Heart left ventricle (tissue), 16 donors: ENCODE data around the gene SUPT6H. TPM values are rescaled to one million over a fixed set of nuclear protein-coding genes. Genes with fewer than 3 reads are reported as not detected.
"Not testable (repeated sequence)": the region's sequence is repeated elsewhere in the genome, so short reads cannot be mapped to it uniquely, and the experiment has no call there.

Experiments used
- ATAC-seq, 4 donors: fragments of 200-7000 bp; cut with Tn5 transposase; one replicate each; pipeline ENCODE4 v1.9.1; 2020 to 2022; ENCODE audit warnings: moderate library complexity in 4 of 4, mild to moderate bottlenecking in 3 of 4, moderate number of reproducible peaks in 1 of 4
- DNase-seq, 5 donors: peaks; one replicate each; pipeline ENCODE4 v3.0.0-alpha.2; 2020
- H3K27ac ChIP-seq, 12 donors: fragments of 200-600 bp; sonication (generic) in 4 of 12; one replicate each; pipeline versions ENCODE4 v1.5.0 to v1.8.0; 2016 to 2022; ENCODE audit warnings: mild to moderate bottlenecking in 2 of 12
- H3K27me3 ChIP-seq, 9 donors: fragments of 200-600 bp; sonication (generic) in 2 of 9; one replicate each; pipeline versions ENCODE4 v1.5.1 to v1.8.0; 2016 to 2022; ENCODE audit warnings: mild to moderate bottlenecking in 3 of 9
- H3K36me3 ChIP-seq, 9 donors: fragments of 200-600 bp; sonication (generic) in 2 of 9; one replicate each; pipeline versions ENCODE4 v1.5.0 to v1.8.0; 2018 to 2022; ENCODE audit warnings: mild to moderate bottlenecking in 2 of 9
- H3K4me1 ChIP-seq, 12 donors: fragments of 200-600 bp; sonication (generic) in 4 of 12; one replicate each; pipeline versions ENCODE4 v1.5.0 to v1.8.0; 2016 to 2022; ENCODE audit warnings: mild to moderate bottlenecking in 3 of 12
- H3K4me3 ChIP-seq, 12 donors: fragments of 200-600 bp; sonication (generic) in 4 of 12; one replicate each; pipeline versions ENCODE4 v1.5.0 to v1.8.0; 2017 to 2022; ENCODE audit warnings: mild to moderate bottlenecking in 9 of 12, moderate library complexity in 4 of 12
- H3K9me3 ChIP-seq, 12 donors: fragments of 200-600 bp; sonication (generic) in 4 of 12; one replicate each; pipeline versions ENCODE4 v1.5.0 to v1.8.0; 2016 to 2022; ENCODE audit warnings: mild to moderate bottlenecking in 1 of 12
- POLR2A ChIP-seq, 2 donors: fragments of 450-650 bp; IDR thresholded peaks; one replicate each; pipeline ENCODE4 v1.6.1; 2017; ENCODE audit warnings: antibody characterized with exemption in 2 of 2, mild to moderate bottlenecking in 2 of 2, moderate library complexity in 2 of 2
- WGBS, 4 donors: extraction: QIAGEN DNeasy Blood & Tissue Kit in 2 of 4; methylation state at CpG; one replicate each; pipeline versions ENCODE4 v1.1.5 to v1.1.7; 2013 to 2018; 5-methylcytosine and 5-hydroxymethylcytosine counted together
- intact Hi-C, 10 donors: fragments of 100-400 bp; cut with DNase I; formaldehyde crosslinking; loops; one replicate each; pipeline versions ENCODE4 v1.11.1 to v1.14.2; 2022
- polyA plus RNA-seq, 2 donors: library from polyadenylated mRNA; stranded (reverse); fragments of 200-250 nt; gene quantifications; one replicate each; pipeline ENCODE4 v1.2.3, GENCODE V29; 2013
- total RNA-seq, 9 donors: library from RNA; depleted of rRNA in 2 of 9; stranded (reverse); fragments of >200 nt in 2 of 9; fragmentation: NEBNext Ultra II Directional in 3 of 9; extraction: Animal tissue kit (Norgen Biotek cat#: 25700) in 3 of 9; gene quantifications; one replicate each; pipeline versions ENCODE4 v1.1.0 to v1.2.4, GENCODE V29; 2016 to 2023
- TF ChIP-seq, protein P1 (sequence below), 12 donors: fragments of 200-600 bp; sonication (generic) in 4 of 12; IDR thresholded peaks; one replicate each; pipeline versions ENCODE4 v1.5.0 to v1.8.0; 2018 to 2022; ENCODE audit warnings: antibody characterized with exemption in 12 of 12, mild to moderate bottlenecking in 5 of 12
- donor health status: ischemic (EF 13 %, LVEDD 7.1; RV severe dilation, severe dysfunction).
- donor health status: healthy with polysubstance abuse.
- donor health status: DM: no; HTN: yes; CAD: no.
- donor health status: DM: no; HTN: no; CAD: no.
- donor health status: ischemic (EF 25% LVEDD 6.9; RV normal size, moderate dysfunction).
- donor health status: ischemic (EF 25% LVEDD 5.7; RV mildly dilated, moderate dysfunction).
- donor health status: healthy.
- donor health status: DM: yes; HTN: yes; CAD: no.
- donor health status: ischemic (EF 35%, LVEDD 5.7; RV mildly dilated, moderate dysfunction).
- donor health status: nonischemic (EF 11% LVEDD 7.7; RV severe dilation, severe dysfunction).
- donor health status: DM: yes; HTN: yes; CAD: no.
- donor health status: PGD.
- donor health status: ischemic (EF 29% LVEDD 5.4; RV normal size, mild dysfunction).
- donor health status: nonischemic (EF 23%, LVEDD 6.1; RV moderate dilation, normal function).

The SUPT6H gene
- total and polyA plus RNA-seq, 11 donors = 31.7 to 91.6 (median 43.5) TPM

DNA sequence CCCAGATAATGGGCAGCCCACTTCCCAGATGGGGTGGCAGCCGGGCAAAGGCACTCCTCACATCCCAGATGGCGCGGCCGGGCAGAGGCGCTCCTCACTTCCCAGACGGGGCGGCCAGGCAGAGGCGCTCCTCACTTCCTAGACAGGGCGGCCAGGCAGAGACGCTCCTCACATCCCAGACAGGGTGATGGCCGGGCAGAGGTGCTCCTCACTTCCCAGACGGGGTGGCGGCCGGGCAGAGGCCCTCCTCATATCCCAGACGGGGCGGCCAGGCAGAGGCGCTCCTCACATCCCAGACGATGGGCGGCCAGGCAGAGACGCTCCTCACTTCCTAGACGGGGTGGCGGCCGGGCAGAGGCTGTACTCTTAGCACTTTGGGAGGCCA is 2.5 kb upstream of the SUPT6H start:
- not testable (repeated sequence) for ATAC-seq, DNase-seq
- 96 to 98% (median 97%) methylated on average over 15 to 23 of the region's 23 CpGs for whole genome bisulfite sequencing, 4 donors

DNA sequence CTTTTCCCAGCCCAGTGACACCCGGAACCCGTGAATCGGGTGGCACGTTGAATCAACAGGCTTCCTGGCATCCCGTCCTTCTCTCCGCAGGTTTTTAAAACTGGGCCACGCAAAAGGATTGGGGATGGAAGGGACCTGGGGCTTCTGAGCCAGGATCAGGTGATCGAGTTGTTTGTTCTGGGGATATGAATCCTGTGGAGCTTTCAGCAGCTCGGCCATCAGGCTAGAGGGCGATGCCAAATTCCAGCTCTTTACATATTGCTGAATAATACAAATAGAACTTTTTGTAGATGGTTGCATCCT is 473 bp downstream of the SUPT6H start:
- intact Hi-C loops = loop anchor here in 2 of 10 donors (5.0 to 10.0 kb wide), 2 partner anchors 50 to 52 kb away; partner anchors contain the start of genes PROCA1 (in 2 of the 2), RAB34 (in 1 of the 2) and RPL23A (in 1 of the 2)
- peaks cover 0 to 49% (median 29%) of the 10 kb centered on the region in 12 donors for H3K4me1 ChIP-seq
- no peak for TF ChIP-seq POLR2A (IDR thresholded peaks at IDR 0.05)
- TF ChIP-seq, protein P1, sequence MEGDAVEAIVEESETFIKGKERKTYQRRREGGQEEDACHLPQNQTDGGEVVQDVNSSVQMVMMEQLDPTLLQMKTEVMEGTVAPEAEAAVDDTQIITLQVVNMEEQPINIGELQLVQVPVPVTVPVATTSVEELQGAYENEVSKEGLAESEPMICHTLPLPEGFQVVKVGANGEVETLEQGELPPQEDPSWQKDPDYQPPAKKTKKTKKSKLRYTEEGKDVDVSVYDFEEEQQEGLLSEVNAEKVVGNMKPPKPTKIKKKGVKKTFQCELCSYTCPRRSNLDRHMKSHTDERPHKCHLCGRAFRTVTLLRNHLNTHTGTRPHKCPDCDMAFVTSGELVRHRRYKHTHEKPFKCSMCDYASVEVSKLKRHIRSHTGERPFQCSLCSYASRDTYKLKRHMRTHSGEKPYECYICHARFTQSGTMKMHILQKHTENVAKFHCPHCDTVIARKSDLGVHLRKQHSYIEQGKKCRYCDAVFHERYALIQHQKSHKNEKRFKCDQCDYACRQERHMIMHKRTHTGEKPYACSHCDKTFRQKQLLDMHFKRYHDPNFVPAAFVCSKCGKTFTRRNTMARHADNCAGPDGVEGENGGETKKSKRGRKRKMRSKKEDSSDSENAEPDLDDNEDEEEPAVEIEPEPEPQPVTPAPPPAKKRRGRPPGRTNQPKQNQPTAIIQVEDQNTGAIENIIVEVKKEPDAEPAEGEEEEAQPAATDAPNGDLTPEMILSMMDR (IDR thresholded peaks at IDR 0.05) = no peak
- WGBS, 4 donors = 1% methylated on average over 10 of the region's 10 CpGs
- H3K27me3 ChIP-seq = no peaks in the 10 kb centered on the region
- no peak for DNase-seq
- H3K9me3 ChIP-seq = no peaks in the 10 kb centered on the region
- H3K4me3 ChIP-seq = peak overlapping the region; percentile 55 to 97 (median 86)
- H3K27ac ChIP-seq = peak overlapping the region; percentile 84 to 99 (median 96)
- peak in 2 of 4 donors; percentile 4 to 6 for ATAC-seq
- peaks cover 0 to 44% (median 31%) of the 10 kb centered on the region in 9 donors for H3K36me3 ChIP-seq

More for the DNA sequence above, 2.5 kb upstream of the SUPT6H start:
- H3K9me3 ChIP-seq, intact Hi-C loops, H3K27me3 ChIP-seq, H3K27ac ChIP-seq, H3K4me3 ChIP-seq: not testable (repeated sequence)
- Histone ChIP-seq H3K4me1 (peaks cover 0 to 35% (median 26%) of the 10 kb centered on the region in 12 donors), H3K36me3 (peaks cover 0 to 45% (median 37%) of the 10 kb centered on the region in 9 donors)

DNA sequence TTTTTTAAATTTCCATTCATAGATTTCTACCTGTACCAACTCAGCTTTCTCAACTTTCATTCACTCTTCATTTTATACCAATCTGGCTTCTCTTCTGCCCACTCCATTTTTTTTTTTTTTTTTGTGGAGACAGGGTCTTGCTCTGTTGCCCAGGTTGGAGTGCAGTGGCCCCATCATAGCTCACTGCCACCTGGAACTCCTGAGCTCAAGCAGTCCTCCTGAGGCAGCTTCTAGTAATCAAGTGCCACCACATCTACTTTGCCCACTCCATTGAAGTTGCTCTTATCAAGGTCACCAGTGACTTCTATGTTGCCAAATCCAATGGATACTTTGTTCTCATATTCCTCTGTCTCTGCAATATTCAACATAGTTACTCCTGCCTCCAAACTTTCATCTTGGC is 1.7 kb downstream of the SUPT6H start:
- TF ChIP-seq, protein P1 (IDR thresholded peaks at IDR 0.05) = no peak
- no peak for TF ChIP-seq POLR2A (IDR thresholded peaks at IDR 0.05)
- DNase-seq = no peak
- no peaks in the 10 kb centered on the region for H3K9me3 ChIP-seq
- H3K4me1 ChIP-seq = peaks cover 0 to 49% (median 34%) of the 10 kb centered on the region in 12 donors
- H3K27ac ChIP-seq = no peak overlapping the region
- intact Hi-C loops = loop anchor here in 2 of 10 donors (5.0 to 10.0 kb wide), 2 partner anchors 49 to 51 kb away; partner anchors contain the start of genes PROCA1 (in 2 of the 2), RAB34 (in 1 of the 2) and RPL23A (in 1 of the 2)
- peaks cover 0 to 44% (median 31%) of the 10 kb centered on the region in 9 donors for H3K36me3 ChIP-seq
- H3K4me3 ChIP-seq = peak overlapping the region in 3 of 12 donors; percentile 75 to 88 (median 86)
- no peak for ATAC-seq
- H3K27me3 ChIP-seq = no peaks in the 10 kb centered on the region

DNA sequence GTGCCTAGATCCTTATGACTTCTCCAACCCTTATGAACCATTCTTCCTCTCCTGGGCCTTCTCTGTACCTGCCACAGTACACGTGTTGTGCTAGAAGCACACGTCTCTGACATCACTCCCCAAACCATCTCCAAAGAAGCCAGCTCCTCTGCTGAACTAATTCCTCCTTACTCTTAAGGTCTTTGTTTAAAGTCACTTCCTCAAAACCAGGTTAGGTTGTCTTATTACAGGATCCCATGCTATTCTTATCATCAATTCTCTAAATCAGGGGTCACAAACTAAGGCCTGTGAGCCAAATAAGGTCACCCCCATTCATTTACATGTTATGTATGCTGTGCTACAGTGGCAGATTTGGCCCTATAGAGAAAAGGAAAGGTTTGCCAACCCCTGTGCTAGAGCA is 4.0 kb downstream of the SUPT6H start:
- no peak for DNase-seq
- Histone ChIP-seq H3K27ac (no peak overlapping the region), H3K4me1 (peaks cover 0 to 39% (median 24%) of the 10 kb centered on the region in 12 donors), H3K4me3 (no peak overlapping the region), H3K27me3 (no peaks in the 10 kb centered on the region), H3K9me3 (no peaks in the 10 kb centered on the region), H3K36me3 (peaks cover 0 to 57% (median 38%) of the 10 kb centered on the region in 9 donors)
- no peak for ATAC-seq
- 73 to 85% (median 76%) methylated on average over 2 of the region's 2 CpGs for WGBS, 4 donors
- TF ChIP-seq POLR2A (IDR thresholded peaks at IDR 0.05) = no peak
- TF ChIP-seq, protein P1 (IDR thresholded peaks at IDR 0.05) = no peak
- intact Hi-C loops = loop anchor here in 1 of 10 donors (10.0 kb wide), 1 partner anchor 49 kb away; the partner anchor contains the start of genes PROCA1, RAB34 and RPL23A

DNA sequence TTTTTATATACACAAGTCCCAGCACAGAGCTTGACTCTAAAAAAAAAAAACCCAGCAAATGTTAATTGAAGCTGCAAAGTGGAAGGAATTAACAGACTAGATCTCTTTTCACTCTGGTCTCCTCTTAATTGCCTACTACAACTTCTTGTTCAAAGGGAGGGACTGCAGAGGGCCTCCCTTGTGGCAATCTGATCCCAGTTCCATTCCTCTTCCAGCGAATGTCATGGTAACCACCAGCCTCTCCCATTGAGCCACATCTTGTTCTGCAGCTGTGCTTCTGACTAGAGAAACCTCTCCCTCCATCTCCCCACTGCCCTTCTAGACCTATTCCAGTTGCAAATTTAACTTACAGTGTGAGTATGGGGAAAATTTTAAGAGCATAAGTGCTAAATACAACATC is 5.9 kb downstream of the SUPT6H start:
- Histone ChIP-seq H3K4me3 (no peak overlapping the region), H3K9me3 (no peaks in the 10 kb centered on the region), H3K27ac (no peak overlapping the region), H3K36me3 (peaks cover 0 to 75% (median 57%) of the 10 kb centered on the region in 9 donors), H3K27me3 (no peaks in the 10 kb centered on the region), H3K4me1 (peaks cover 0 to 31% (median 18%) of the 10 kb centered on the region in 12 donors)
- DNase-seq (no peak), ATAC-seq (no peak)
- intact Hi-C loops = loop anchor here in 1 of 10 donors (10.0 kb wide), 1 partner anchor 47 kb away; the partner anchor contains the start of genes PROCA1, RAB34 and RPL23A
- WGBS, 4 donors = 91 to 97% (median 95%) methylated on average over 1 of the region's 1 CpG
- TF ChIP-seq POLR2A (IDR thresholded peaks at IDR 0.05) = no peak
- TF ChIP-seq, protein P1 (IDR thresholded peaks at IDR 0.05) = no peak
